SK-N-SH (cell line): ENCODE data around the gene TMEM132E. TPM values are rescaled to one million over a fixed set of nuclear protein-coding genes. Genes with fewer than 3 reads are reported as not detected.

Source experiments
- CTCF ChIA-PET: fragments of 300-600, 350-600 bp; formaldehyde crosslinking; extraction: SDS; loops from one replicate; lab custom pipeline; 2021; lab: Yijun Ruan, JAX
- POLR2A ChIA-PET: fragments of 350-600 bp; sonication (Branson Sonifier 250); formaldehyde crosslinking; extraction: SDS; loops from one replicate; lab custom pipeline; 2020; ENCODE audit warnings: antibody characterized with exemption, inconsistent platforms; lab: Yijun Ruan, JAX
- DNase-seq: peaks from one replicate; pipeline ENCODE4 v3.0.0; 2012
- H2AFZ ChIP-seq: fragments of 200-600 bp; sonication (generic); 2 replicates; pipeline ENCODE4 v1.8.1; 2016; ENCODE audit warnings: antibody characterized with exemption, mild to moderate bottlenecking, low read depth
- H3F3A ChIP-seq: fragments of 200-600 bp; sonication (generic); replicated peaks from 2 replicates; pipeline ENCODE3; 2016; ENCODE audit warnings: antibody characterized with exemption, mild to moderate bottlenecking; ENCODE audit not compliant: insufficient read depth
- H3K27ac ChIP-seq, 2 experiments: fragments of 200-500 bp in 1 of 2; fragments of 200-600 bp in 1 of 2; sonication (Bioruptor generic) in 1 of 2; sonication (generic), shearing (Covaris generic) in 1 of 2; 2 replicates each; pipeline versions ENCODE4 v1.5.1 to v1.6.1; 2014 to 2016; ENCODE audit warnings: low read depth in 2 of 2, inconsistent platforms in 1 of 2, low read length in 1 of 2, mild to moderate bottlenecking in 1 of 2, mixed read lengths in 1 of 2
- H3K27me3 ChIP-seq: fragments of 200-600 bp; sonication (generic), shearing (Covaris generic); 2 replicates; pipeline ENCODE4 v1.6.1; 2016; ENCODE audit warnings: mixed run types; ENCODE audit not compliant: insufficient read depth
- H3K36me3 ChIP-seq, 2 experiments: fragments of 200-500 bp in 1 of 2; fragments of 200-600 bp in 1 of 2; sonication (Bioruptor generic) in 1 of 2; sonication (generic) in 1 of 2; replicated peaks in 1 of 2; 2 replicates each; pipeline versions ENCODE3 to v1.5.1; 2014 to 2016; ENCODE audit warnings: low read length in 1 of 2, mild to moderate bottlenecking in 1 of 2; ENCODE audit not compliant: insufficient read depth in 2 of 2, control insufficient read depth in 1 of 2
- H3K4me1 ChIP-seq, 2 experiments: fragments of 200-500 bp in 1 of 2; fragments of 200-600 bp in 1 of 2; sonication (Bioruptor generic) in 1 of 2; sonication (generic), shearing (Covaris generic) in 1 of 2; 2 replicates each; pipeline versions ENCODE4 v1.5.1 to v1.6.1; 2014 to 2016; ENCODE audit warnings: low read depth in 1 of 2, low read length in 1 of 2, mixed run types in 1 of 2; ENCODE audit not compliant: insufficient read depth in 2 of 2, control insufficient read depth in 1 of 2
- H3K4me2 ChIP-seq: fragments of 200-600 bp; sonication (generic), shearing (Covaris generic); 2 replicates; pipeline ENCODE4 v1.6.1; 2017; ENCODE audit warnings: mixed run types
- H3K4me3 ChIP-seq, 2 experiments: fragments of 200-500 bp in 1 of 2; fragments of 200-600 bp in 1 of 2; sonication (Bioruptor generic) in 1 of 2; sonication (generic), shearing (Covaris generic) in 1 of 2; 2 replicates each; pipeline versions ENCODE4 v1.5.1 to v1.8.1; 2014 to 2016; ENCODE audit warnings: low read depth in 2 of 2, inconsistent platforms in 1 of 2, low read length in 1 of 2, mild to moderate bottlenecking in 1 of 2, mixed read lengths in 1 of 2, moderate library complexity in 1 of 2
- H3K79me2 ChIP-seq: fragments of 200-600 bp; sonication (generic); 2 replicates; pipeline ENCODE4 v1.8.1; 2017; ENCODE audit warnings: mild to moderate bottlenecking; ENCODE audit not compliant: insufficient read depth
- H3K9ac ChIP-seq: fragments of 200-600 bp; sonication (generic); 2 replicates; pipeline ENCODE4 v1.6.1; 2017; ENCODE audit warnings: mixed run types
- H3K9me2 ChIP-seq: fragments of 200-600 bp; sonication (generic); 2 replicates; pipeline ENCODE4 v1.6.1; 2017; ENCODE audit warnings: mixed run types
- H3K9me3 ChIP-seq: fragments of 200-600 bp; sonication (generic); 2 replicates; pipeline ENCODE4 v1.6.1; 2017; ENCODE audit warnings: mixed run types, mild to moderate bottlenecking, moderate library complexity
- H4K20me1 ChIP-seq: fragments of 200-600 bp; sonication (generic); 2 replicates; pipeline ENCODE4 v1.6.1; 2017; ENCODE audit warnings: mild to moderate bottlenecking, mixed run types; ENCODE audit not compliant: insufficient read depth
- CTCF ChIP-seq: fragments of 200-600 bp; sonication (generic); IDR thresholded peaks from 2 replicates; pipeline ENCODE4 v1.6.1; 2017; ENCODE audit warnings: antibody characterized with exemption, mild to moderate bottlenecking, moderate library complexity
- EZH2phosphoT487 ChIP-seq: fragments of 200-600 bp; sonication (generic); IDR thresholded peaks from 2 replicates; pipeline ENCODE4 v1.6.1; 2017; ENCODE audit warnings: low read depth, mixed run types, mild to moderate bottlenecking, antibody characterized with exemption, moderate library complexity, borderline replicate concordance
- IRF3 ChIP-seq: fragments of 150-350 bp; IDR thresholded peaks from 2 replicates; pipeline ENCODE4 v1.6.1; 2016; ENCODE audit warnings: mild to moderate bottlenecking, low read depth, low read length
- MXI1 ChIP-seq: IDR thresholded peaks from 2 replicates; pipeline ENCODE4 v1.6.1; 2012; ENCODE audit warnings: mild to moderate bottlenecking, low read depth, low read length, improper control_type of control experiment
- NFIC ChIP-seq: IDR thresholded peaks from 2 replicates; pipeline ENCODE4 v1.4.0; 2012; ENCODE audit warnings: borderline replicate concordance
- PBX3 ChIP-seq: IDR thresholded peaks from 2 replicates; pipeline ENCODE4; 2012
- RAD21 ChIP-seq: IDR thresholded peaks from 2 replicates; pipeline ENCODE4 v1.6.1; 2012; ENCODE audit warnings: mild to moderate bottlenecking, low read length
- RCOR1 ChIP-seq: fragments of 150-350 bp; IDR thresholded peaks from 2 replicates; pipeline ENCODE4 v1.6.1; 2017; ENCODE audit warnings: antibody characterized with exemption, low read length
- SIN3A ChIP-seq: IDR thresholded peaks from 2 replicates; pipeline ENCODE4 v1.6.1; 2012; ENCODE audit warnings: low read depth, mild to moderate bottlenecking, low read length, moderate library complexity, borderline replicate concordance
- TAF1 ChIP-seq: IDR thresholded peaks from 2 replicates; pipeline ENCODE4 v1.6.1; 2012; ENCODE audit warnings: low read depth, mild to moderate bottlenecking, low read length, moderate library complexity, borderline replicate concordance
- YY1 ChIP-seq: IDR thresholded peaks from 2 replicates; pipeline ENCODE4 v1.4.0; 2012; ENCODE audit warnings: low read depth, mild to moderate bottlenecking
- WGBS: methylation state at CpG from one replicate; pipeline ENCODE4 v1.1.6; 2017; ENCODE audit warnings: low lambda C conversion rate; 5-methylcytosine and 5-hydroxymethylcytosine counted together
- polyA plus RNA-seq, 3 experiments: library from polyadenylated mRNA; depleted of rRNA; stranded (reverse); fragments of >200 nt; gene quantifications; 2 replicates each; pipeline ENCODE4 v1.2.3, GENCODE V29; 2012

Gene TMEM132E
- polyA plus RNA-seq, 1 of the 3 experiments (the other 2 are of a cell fraction) = not detected

GRCh38 chr17:34580685-34581445 is 1.5 kb downstream of the TMEM132E start:
- no peaks in the 10 kb centered on the region for H3K9me3 ChIP-seq
- no peaks in the 10 kb centered on the region for H3K36me3 ChIP-seq
- TF ChIP-seq IRF3 = no peak
- no peak for TF ChIP-seq CTCF
- no peak for TF ChIP-seq SIN3A
- TF ChIP-seq TAF1 = no peak
- TF ChIP-seq RCOR1 = no peak
- TF ChIP-seq EZH2phosphoT487 = no peak
- no peak for TF ChIP-seq NFIC
- TF ChIP-seq RAD21 = no peak
- TF ChIP-seq YY1 = no peak
- TF ChIP-seq MXI1 = no peak
- peak overlapping the region; percentile 78; the same call in 1 of the 2 replicates for H3K4me2 ChIP-seq
- no peak overlapping the region for H3K4me3 ChIP-seq
- H3K4me1 ChIP-seq = peaks cover 0 to 18% of the 10 kb centered on the region in 2 experiments; a peak in 1 of 4 replicates
- peak; percentile 78 for DNase-seq
- H3K9ac ChIP-seq = no peak overlapping the region
- H3F3A ChIP-seq = no peaks in the 10 kb centered on the region
- H3K79me2 ChIP-seq = no peaks in the 10 kb centered on the region
- H4K20me1 ChIP-seq = no peaks in the 10 kb centered on the region
- H3K27ac ChIP-seq = no peak overlapping the region
- ChIA-PET POLR2A (interaction anchor here (1.0 kb wide), 1 partner anchor 9 kb away, joined by 3 read pairs; no protein-coding TSS in a partner anchor), CTCF (interaction anchor here (0.6 to 6.8 kb wide), 12 partner anchors 14 to 442 kb away, joined by 3 to 45 read pairs (median 4); no protein-coding TSS in a partner anchor)
- 5% methylated on average over 8 of the region's 71 CpGs for WGBS
- H3K9me2 ChIP-seq = no peaks in the 10 kb centered on the region
- peaks cover 88% of the 10 kb centered on the region for H3K27me3 ChIP-seq
- H2AFZ ChIP-seq = no peak overlapping the region

GRCh38 chr17:34581446-34582184 is 2.2 kb downstream of the TMEM132E start:
- H4K20me1 ChIP-seq = no peaks in the 10 kb centered on the region
- H3K27ac ChIP-seq = no peak overlapping the region
- H3K9me2 ChIP-seq = no peaks in the 10 kb centered on the region
- 7% methylated on average over 19 of the region's 78 CpGs for WGBS
- peak; percentile 70 for DNase-seq
- no peak overlapping the region for H2AFZ ChIP-seq
- no peak overlapping the region; a peak in 1 of 4 replicates for H3K4me3 ChIP-seq
- no peaks in the 10 kb centered on the region for H3K36me3 ChIP-seq
- no peaks in the 10 kb centered on the region for H3K79me2 ChIP-seq
- H3K9me3 ChIP-seq = no peaks in the 10 kb centered on the region
- H3F3A ChIP-seq = no peaks in the 10 kb centered on the region
- peaks cover 88% of the 10 kb centered on the region for H3K27me3 ChIP-seq
- peak overlapping the region; percentile 78; the same call in 1 of the 2 replicates for H3K4me2 ChIP-seq
- peaks cover 0 to 18% of the 10 kb centered on the region in 2 experiments; a peak in 1 of 4 replicates for H3K4me1 ChIP-seq
- ChIA-PET POLR2A (interaction anchor here (1.0 kb wide), 1 partner anchor 9 kb away, joined by 3 read pairs; no protein-coding TSS in a partner anchor), CTCF (interaction anchor here (1.1 to 6.8 kb wide), 15 partner anchors 10 to 311 kb away, joined by 3 to 45 read pairs (median 4); no protein-coding TSS in a partner anchor)
- peak; percentile 23; the same call in 1 of the 2 replicates for TF ChIP-seq EZH2phosphoT487
- no peak for TF ChIP-seq PBX3
- no peak overlapping the region for H3K9ac ChIP-seq
